ENCODE data around the gene DISC1. TPM values are rescaled to one million over a fixed set of nuclear protein-coding genes. Genes with fewer than 3 reads are reported as not detected.

DISC1 gene
- total RNA-seq, 1 experiment from 2014 or later, result 1.8 TPM

- Histone ChIP-seq H3K36me3 (ENCODE audit: control insufficient read depth in 1 of 2, insufficient read depth in 2 of 2, low read length in 2 of 2) (no peaks in the 10 kb centered on the region), H2AFZ (ENCODE audit: low read depth, low read length, poor library complexity, severe bottlenecking) (no peak overlapping the region), H3K9me3 (ENCODE audit: control insufficient read depth in 1 of 2, insufficient read depth in 1 of 2, low read depth in 1 of 2, low read length in 2 of 2) (no peaks in the 10 kb centered on the region), H3K27ac (ENCODE audit: low read depth, low read length) (no peak overlapping the region), H3K9ac (ENCODE audit: low read length) (no peak overlapping the region), H4K20me1 (ENCODE audit: insufficient read depth) (no peaks in the 10 kb centered on the region), H3K4me3 (replicated peaks in 1 of 2; ENCODE audit: low read depth in 1 of 2, low read length in 2 of 2) (no peak overlapping the region), H3K4me1 (ENCODE audit: control insufficient read depth in 1 of 2, insufficient read depth in 2 of 2, low read length in 2 of 2) (peaks cover 10 to 11% of the 10 kb centered on the region in 2 experiments), H3K27me3 (ENCODE audit: insufficient read depth, low read length) (no peaks in the 10 kb centered on the region), H3K4me2 (ENCODE audit: low read length) (no peak overlapping the region), H3K79me2 (ENCODE audit: insufficient read depth, low read length) (no peaks in the 10 kb centered on the region), H3K9me2 (ENCODE audit: insufficient read depth) (no peaks in the 10 kb centered on the region)
- ChIA-PET CTCF (interaction anchor here (1.6 kb wide), 1 partner anchor 45 kb away, joined by 3 read pairs; no protein-coding TSS in a partner anchor), RAD21 (ENCODE audit: low non-redundant PET in 1 of 2, low total read pairs in 2 of 2, uncharacterized antibody in 2 of 2, unreplicated experiment in 2 of 2) (no interaction called here), POLR2A (no interaction called here)
- intact Hi-C loops (cut with micrococcal nuclease), result no loop called here
- ATAC-seq (no peak), DNase-seq (ENCODE audit: low read depth, low spot score) (no peak)
- no TSS peak for BruUV-seq (replicated peaks)
- TF ChIP-seq ZNF274 (IDR thresholded peaks at IDR 0.05; ENCODE audit: low read depth, low read length) (no peak), YY1 (IDR thresholded peaks at IDR 0.05; ENCODE audit: extremely low read depth, insufficient replicate concordance, low read depth, low read length) (no peak), EZH2phosphoT487 (IDR thresholded peaks at IDR 0.05; ENCODE audit: borderline replicate concordance) (no peak), MAX (IDR thresholded peaks at IDR 0.05) (no peak), CEBPB (IDR thresholded peaks at IDR 0.05; ENCODE audit: low read depth) (no peak)
These were observed 134.7 kb downstream of the DISC1 start for GRCh38 chr1:231761252-231761651.

GRCh38 chr1:231761747-231762541 lies 135.4 kb downstream of the DISC1 start:
- CTCF ChIA-PET, result interaction anchor here (1.6 kb wide), 1 partner anchor 44 kb away, joined by 3 read pairs; no protein-coding TSS in a partner anchor
- no peaks in the 10 kb centered on the region for H3K79me2 ChIP-seq (ENCODE audit: insufficient read depth, low read length)
- H3K4me2 ChIP-seq (ENCODE audit: low read length), result no peak overlapping the region
- H3K4me1 ChIP-seq (ENCODE audit: control insufficient read depth in 1 of 2, insufficient read depth in 2 of 2, low read length in 2 of 2), result peaks cover 12 to 13% of the 10 kb centered on the region in 2 experiments
- no peaks in the 10 kb centered on the region for H3K9me2 ChIP-seq (ENCODE audit: insufficient read depth)
- DNase-seq (ENCODE audit: low read depth, low spot score), result no peak
- no peaks in the 10 kb centered on the region for H3K27me3 ChIP-seq (ENCODE audit: insufficient read depth, low read length)
- BruUV-seq (replicated peaks), result no TSS peak
- H3K9me3 ChIP-seq (ENCODE audit: control insufficient read depth in 1 of 2, insufficient read depth in 1 of 2, low read depth in 1 of 2, low read length in 2 of 2), result no peaks in the 10 kb centered on the region
- RAD21 ChIA-PET (ENCODE audit: low non-redundant PET in 1 of 2, low total read pairs in 2 of 2, uncharacterized antibody in 2 of 2, unreplicated experiment in 2 of 2), result no interaction called here
- no peak overlapping the region for H3K4me3 ChIP-seq (replicated peaks in 1 of 2; ENCODE audit: low read depth in 1 of 2, low read length in 2 of 2)
- no peak overlapping the region for H2AFZ ChIP-seq (ENCODE audit: low read depth, low read length, poor library complexity, severe bottlenecking)
- ATAC-seq, result no peak
- H3K9ac ChIP-seq (ENCODE audit: low read length), result no peak overlapping the region
- no peaks in the 10 kb centered on the region for H3K36me3 ChIP-seq (ENCODE audit: control insufficient read depth in 1 of 2, insufficient read depth in 2 of 2, low read length in 2 of 2)
- H3K27ac ChIP-seq (ENCODE audit: low read depth, low read length), result no peak overlapping the region
- POLR2A ChIA-PET, result no interaction called here
- no peaks in the 10 kb centered on the region for H4K20me1 ChIP-seq (ENCODE audit: insufficient read depth)
- intact Hi-C loops (cut with micrococcal nuclease), result no loop called here
- TF ChIP-seq SRF (IDR thresholded peaks at IDR 0.05; ENCODE audit: low read depth), result no peak
- no peak for TF ChIP-seq EZH2 (IDR thresholded peaks at IDR 0.05)
- no peak for TF ChIP-seq ATF3 (IDR thresholded peaks at IDR 0.05)
- TF ChIP-seq ZBTB33 (IDR thresholded peaks at IDR 0.05; ENCODE audit: extremely low read depth, insufficient replicate concordance, low read length), result no peak
- TF ChIP-seq CTCF (IDR thresholded peaks at IDR 0.05 in 2 of 3, conservative IDR thresholded peaks at IDR 0.05 in 1 of 3; ENCODE audit: borderline replicate concordance in 1 of 3, insufficient read depth in 1 of 3, low read depth in 2 of 3, low read length in 2 of 3), result no peak
- TF ChIP-seq TCF7L2 (IDR thresholded peaks at IDR 0.05; ENCODE audit: borderline replicate concordance, extremely low read depth, insufficient read depth, insufficient read length), result no peak
- no peak for TF ChIP-seq ZNF274 (IDR thresholded peaks at IDR 0.05; ENCODE audit: low read depth, low read length)
